BE2C (cell line): ENCODE results near the gene TMEM79. TPM values are rescaled to one million over a fixed set of nuclear protein-coding genes. Genes with fewer than 3 reads are reported as not detected.

ENCODE experiments used
- DNase-seq: peaks from one replicate; pipeline ENCODE4 v3.0.0-alpha.2; 2020
- H3K27me3 ChIP-seq: fragments of 250-450 bp; sonication (Bioruptor Pico); 2 replicates; pipeline ENCODE4 v1.5.1; 2020; ENCODE audit warnings: mild to moderate bottlenecking
- H3K36me3 ChIP-seq: fragments of 250-450 bp; sonication (Bioruptor Pico); 2 replicates; pipeline ENCODE4 v1.5.1; 2020; ENCODE audit warnings: mild to moderate bottlenecking
- H3K4me1 ChIP-seq: fragments of 250-450 bp; sonication (Bioruptor Pico); 2 replicates; pipeline ENCODE4 v1.5.1; 2020
- H3K4me3 ChIP-seq: 2 replicates; pipeline ENCODE4 v1.5.1; 2011; ENCODE audit warnings: low read depth, low read length
- H3K9me3 ChIP-seq: fragments of 250-450 bp; sonication (Bioruptor Pico); 2 replicates; pipeline ENCODE4 v1.5.1; 2020
- polyA plus RNA-seq: library from polyadenylated mRNA; unstranded; fragments of >200 nt; gene quantifications from one replicate; pipeline ENCODE4 v1.2.1, GENCODE V29; 2012; ENCODE audit warnings: low read depth, missing spikeins; ENCODE audit not compliant: insufficient read length, insufficient read depth
- TF ChIP-seq, protein P1 (sequence below): IDR thresholded peaks from 2 replicates; pipeline ENCODE4 v1.5.1; 2012; ENCODE audit warnings: mild to moderate bottlenecking, low read depth, low read length

TMEM79 gene, protein sequence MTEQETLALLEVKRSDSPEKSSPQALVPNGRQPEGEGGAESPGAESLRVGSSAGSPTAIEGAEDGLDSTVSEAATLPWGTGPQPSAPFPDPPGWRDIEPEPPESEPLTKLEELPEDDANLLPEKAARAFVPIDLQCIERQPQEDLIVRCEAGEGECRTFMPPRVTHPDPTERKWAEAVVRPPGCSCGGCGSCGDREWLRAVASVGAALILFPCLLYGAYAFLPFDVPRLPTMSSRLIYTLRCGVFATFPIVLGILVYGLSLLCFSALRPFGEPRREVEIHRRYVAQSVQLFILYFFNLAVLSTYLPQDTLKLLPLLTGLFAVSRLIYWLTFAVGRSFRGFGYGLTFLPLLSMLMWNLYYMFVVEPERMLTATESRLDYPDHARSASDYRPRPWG
- polyA plus RNA-seq: 15.7 TPM

DNA sequence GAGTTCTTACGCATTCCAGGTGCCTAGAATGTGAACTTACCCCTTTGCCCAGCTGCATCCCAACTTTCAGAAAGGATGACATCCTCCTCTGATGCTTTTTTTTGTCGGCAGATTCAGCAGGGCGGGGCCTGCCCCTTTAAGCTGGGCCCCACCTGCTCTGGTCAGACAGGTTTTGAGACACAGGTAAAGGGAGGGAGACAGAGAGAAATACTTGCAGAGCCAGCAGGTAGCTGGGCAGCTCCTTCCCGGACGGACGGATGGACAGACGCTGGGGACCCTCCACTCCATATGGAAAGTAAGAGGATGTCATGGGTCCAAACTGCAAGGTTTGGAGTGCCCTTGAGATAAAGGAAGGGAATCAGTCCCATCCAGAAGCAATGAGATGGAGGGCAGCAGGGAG, at the start of gene TMEM79:
TMEM79 (plus strand) TSS at position 214 of the 400 bp plus-strand sequence. CDS start 902 bp downstream, outside the sequence.
- Histone ChIP-seq H3K4me3 (peak within 1 kb of the TSS; percentile 73), H3K9me3 (no peaks in the 10 kb centered on the region), H3K4me1 (peaks cover 5% of the 10 kb centered on the region; the same call in 1 of the 2 replicates), H3K27me3 (no peaks in the 10 kb centered on the region), H3K36me3 (peaks cover 25% of the 10 kb centered on the region)
- TF ChIP-seq, protein P1, sequence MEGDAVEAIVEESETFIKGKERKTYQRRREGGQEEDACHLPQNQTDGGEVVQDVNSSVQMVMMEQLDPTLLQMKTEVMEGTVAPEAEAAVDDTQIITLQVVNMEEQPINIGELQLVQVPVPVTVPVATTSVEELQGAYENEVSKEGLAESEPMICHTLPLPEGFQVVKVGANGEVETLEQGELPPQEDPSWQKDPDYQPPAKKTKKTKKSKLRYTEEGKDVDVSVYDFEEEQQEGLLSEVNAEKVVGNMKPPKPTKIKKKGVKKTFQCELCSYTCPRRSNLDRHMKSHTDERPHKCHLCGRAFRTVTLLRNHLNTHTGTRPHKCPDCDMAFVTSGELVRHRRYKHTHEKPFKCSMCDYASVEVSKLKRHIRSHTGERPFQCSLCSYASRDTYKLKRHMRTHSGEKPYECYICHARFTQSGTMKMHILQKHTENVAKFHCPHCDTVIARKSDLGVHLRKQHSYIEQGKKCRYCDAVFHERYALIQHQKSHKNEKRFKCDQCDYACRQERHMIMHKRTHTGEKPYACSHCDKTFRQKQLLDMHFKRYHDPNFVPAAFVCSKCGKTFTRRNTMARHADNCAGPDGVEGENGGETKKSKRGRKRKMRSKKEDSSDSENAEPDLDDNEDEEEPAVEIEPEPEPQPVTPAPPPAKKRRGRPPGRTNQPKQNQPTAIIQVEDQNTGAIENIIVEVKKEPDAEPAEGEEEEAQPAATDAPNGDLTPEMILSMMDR: no peak
- DNase-seq: no peak

DNA sequence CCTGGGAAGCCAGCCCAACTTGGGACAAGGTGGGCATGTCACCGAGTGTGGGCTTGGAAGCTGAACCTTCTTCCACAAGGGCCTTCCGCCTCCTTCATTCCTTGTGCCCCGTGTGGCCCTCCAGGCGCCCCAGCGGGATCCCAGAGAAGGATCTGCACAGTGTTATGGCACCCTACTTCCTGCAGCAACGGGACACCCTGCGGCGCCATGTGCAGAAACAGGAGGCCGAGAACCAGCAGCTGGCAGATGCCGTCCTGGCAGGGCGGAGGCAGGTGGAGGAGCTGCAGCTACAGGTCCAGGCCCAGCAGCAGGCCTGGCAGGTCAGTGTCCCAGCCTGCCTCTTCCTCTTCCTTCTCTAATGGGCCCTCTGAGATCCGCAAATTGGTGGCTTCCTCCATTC, 48.0 kb upstream of the TMEM79 start:
- Histone ChIP-seq H3K4me3 (no peak overlapping the region), H3K9me3 (no peaks in the 10 kb centered on the region), H3K36me3 (peaks cover 31% of the 10 kb centered on the region), H3K4me1 (peaks cover 3% of the 10 kb centered on the region; the same call in 1 of the 2 replicates), H3K27me3 (no peaks in the 10 kb centered on the region)
- TF ChIP-seq, protein P1: no peak
- no peak for DNase-seq

DNA sequence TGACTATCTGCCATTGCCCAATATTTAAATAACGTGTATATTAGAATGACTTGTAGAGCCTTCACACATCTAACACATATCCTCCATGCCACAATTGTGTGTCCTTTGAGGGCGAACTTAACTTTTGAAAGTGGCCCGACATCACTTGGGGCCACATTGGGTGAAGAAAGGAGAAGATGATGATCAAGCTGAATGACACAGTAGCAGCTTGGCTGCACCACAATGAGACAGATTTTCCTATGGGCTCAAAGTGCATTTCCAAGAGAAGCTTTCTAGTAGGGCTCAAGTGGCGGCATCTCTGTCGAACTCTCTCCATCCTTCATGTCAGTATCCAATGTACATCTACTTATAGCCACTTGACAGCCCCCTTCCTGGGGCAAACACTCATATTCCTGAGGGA, 45.9 kb upstream of the TMEM79 start:
- TF ChIP-seq, protein P1: no peak
- DNase-seq: no peak

DNA sequence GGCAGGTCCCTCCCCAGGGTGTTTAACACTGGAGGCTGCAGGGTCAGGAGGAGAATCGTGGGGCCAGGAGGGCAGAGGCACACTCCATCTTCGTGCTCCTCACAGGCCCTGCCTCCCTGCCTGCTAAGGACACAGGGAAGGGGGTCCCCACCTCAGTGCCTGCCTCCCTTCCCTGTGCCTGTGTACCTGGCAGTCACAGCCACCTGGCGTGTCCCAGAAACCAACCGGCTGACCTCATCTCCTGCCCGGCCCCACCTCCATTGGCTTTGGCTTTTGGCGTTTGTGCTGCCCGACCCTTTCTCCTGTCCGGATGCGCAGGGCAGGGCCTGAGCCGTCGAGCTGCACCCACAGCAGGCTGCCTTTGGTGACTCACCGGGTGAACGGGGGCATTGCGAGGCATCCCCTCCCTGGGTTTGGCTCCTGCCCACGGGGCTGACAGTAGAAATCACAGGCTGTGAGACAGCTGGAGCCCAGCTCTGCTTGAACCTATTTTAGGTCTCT, 42.8 kb upstream of the TMEM79 start:
- peak; percentile 44 for DNase-seq
- no peaks in the 10 kb centered on the region for H3K27me3 ChIP-seq
- H3K36me3 ChIP-seq: peaks cover 19% of the 10 kb centered on the region
- TF ChIP-seq, protein P1: no peak
- no peak overlapping the region for H3K4me3 ChIP-seq
- no peaks in the 10 kb centered on the region for H3K9me3 ChIP-seq
- peaks cover 6% of the 10 kb centered on the region for H3K4me1 ChIP-seq

More for the DNA sequence above, 45.9 kb upstream of the TMEM79 start:
- Histone ChIP-seq H3K36me3 (peaks cover 31% of the 10 kb centered on the region), H3K4me3 (no peak overlapping the region), H3K9me3 (no peaks in the 10 kb centered on the region), H3K27me3 (no peaks in the 10 kb centered on the region), H3K4me1 (peaks cover 4% of the 10 kb centered on the region; the same call in 1 of the 2 replicates)

DNA sequence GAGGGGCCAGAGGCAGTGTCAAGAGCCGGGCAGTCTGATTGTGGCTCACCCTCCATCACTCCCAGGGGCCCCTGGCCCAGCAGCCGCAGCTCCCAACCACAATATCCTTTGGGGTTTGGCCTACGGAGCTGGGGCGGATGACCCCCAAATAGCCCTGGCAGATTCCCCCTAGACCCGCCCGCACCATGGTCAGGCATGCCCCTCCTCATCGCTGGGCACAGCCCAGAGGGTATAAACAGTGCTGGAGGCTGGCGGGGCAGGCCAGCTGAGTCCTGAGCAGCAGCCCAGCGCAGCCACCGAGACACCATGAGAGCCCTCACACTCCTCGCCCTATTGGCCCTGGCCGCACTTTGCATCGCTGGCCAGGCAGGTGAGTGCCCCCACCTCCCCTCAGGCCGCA, 42.2 kb upstream of the TMEM79 start, which contains the start of gene BGLAP:
BGLAP (plus strand) TSS at position 259 of the 400 bp plus-strand sequence; CDS start at position 307, 48 bp downstream.
- H3K36me3 ChIP-seq: peaks cover 13% of the 10 kb centered on the region
- TF ChIP-seq, protein P1: no peak
- H3K4me3 ChIP-seq: no peak within 1 kb of the TSS
- no peaks in the 10 kb centered on the region for H3K9me3 ChIP-seq
- no peak for DNase-seq
- peaks cover 11% of the 10 kb centered on the region for H3K4me1 ChIP-seq
- H3K27me3 ChIP-seq: no peaks in the 10 kb centered on the region

DNA sequence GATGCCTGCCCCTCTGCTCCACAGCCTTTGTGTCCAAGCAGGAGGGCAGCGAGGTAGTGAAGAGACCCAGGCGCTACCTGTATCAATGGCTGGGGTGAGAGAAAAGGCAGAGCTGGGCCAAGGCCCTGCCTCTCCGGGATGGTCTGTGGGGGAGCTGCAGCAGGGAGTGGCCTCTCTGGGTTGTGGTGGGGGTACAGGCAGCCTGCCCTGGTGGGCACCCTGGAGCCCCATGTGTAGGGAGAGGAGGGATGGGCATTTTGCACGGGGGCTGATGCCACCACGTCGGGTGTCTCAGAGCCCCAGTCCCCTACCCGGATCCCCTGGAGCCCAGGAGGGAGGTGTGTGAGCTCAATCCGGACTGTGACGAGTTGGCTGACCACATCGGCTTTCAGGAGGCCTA, 41.4 kb upstream of the TMEM79 start:
- H3K27me3 ChIP-seq: no peaks in the 10 kb centered on the region
- no peak for DNase-seq
- TF ChIP-seq, protein P1: no peak
- no peaks in the 10 kb centered on the region for H3K9me3 ChIP-seq
- H3K4me1 ChIP-seq: peaks cover 17% of the 10 kb centered on the region
- no peak overlapping the region for H3K4me3 ChIP-seq
- peaks cover 14% of the 10 kb centered on the region for H3K36me3 ChIP-seq
